Measurements from ENCODE around the gene CEND1. TPM values are rescaled to one million over a fixed set of nuclear protein-coding genes. Genes with fewer than 3 reads are reported as not detected.
A peak's percentile ranks its signal among the peaks of the same experiment; 100 is the strongest.

CEND1 gene
- total and polyA plus RNA-seq, 8 donors: 0.23 TPM; not detected in 7

DNA sequence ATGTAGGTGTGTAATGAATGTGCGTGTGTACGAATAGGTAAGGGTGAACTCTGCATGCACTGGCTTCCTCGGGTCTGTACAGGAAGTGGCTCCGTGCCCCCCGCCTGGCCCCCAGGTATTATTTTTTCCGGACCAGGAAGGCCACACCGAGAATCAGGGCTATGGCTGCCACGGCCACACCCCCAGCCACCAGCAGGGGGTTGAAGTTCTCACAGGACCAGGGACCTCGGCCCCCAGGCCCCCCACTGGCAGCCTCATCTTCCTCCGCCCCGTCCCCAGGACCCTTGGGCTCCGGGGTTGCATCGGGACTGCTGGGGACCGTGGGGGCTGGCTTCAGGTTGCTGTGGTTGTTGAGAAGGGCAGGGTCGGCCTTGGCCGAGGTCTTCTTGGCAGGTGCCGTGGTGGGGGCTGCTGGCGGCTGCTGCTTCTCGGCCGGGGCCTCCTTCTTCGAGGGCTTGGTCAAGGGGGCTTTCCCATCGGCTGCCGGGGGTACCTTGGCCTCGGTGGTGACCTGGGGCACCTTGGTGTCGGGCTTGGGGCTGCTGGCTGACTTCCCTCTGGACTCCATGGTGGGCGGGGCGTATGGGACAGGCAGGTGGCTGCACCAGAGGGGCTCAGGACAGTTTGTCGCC, 1.8 kb downstream of the CEND1 start:
- TF ChIP-seq POLR2A (IDR thresholded peaks at IDR 0.05) (no peak), EP300 (IDR thresholded peaks at IDR 0.05) (no peak), POLR2AphosphoS5 (IDR thresholded peaks at IDR 0.05) (no peak)
- TF ChIP-seq, protein P1, sequence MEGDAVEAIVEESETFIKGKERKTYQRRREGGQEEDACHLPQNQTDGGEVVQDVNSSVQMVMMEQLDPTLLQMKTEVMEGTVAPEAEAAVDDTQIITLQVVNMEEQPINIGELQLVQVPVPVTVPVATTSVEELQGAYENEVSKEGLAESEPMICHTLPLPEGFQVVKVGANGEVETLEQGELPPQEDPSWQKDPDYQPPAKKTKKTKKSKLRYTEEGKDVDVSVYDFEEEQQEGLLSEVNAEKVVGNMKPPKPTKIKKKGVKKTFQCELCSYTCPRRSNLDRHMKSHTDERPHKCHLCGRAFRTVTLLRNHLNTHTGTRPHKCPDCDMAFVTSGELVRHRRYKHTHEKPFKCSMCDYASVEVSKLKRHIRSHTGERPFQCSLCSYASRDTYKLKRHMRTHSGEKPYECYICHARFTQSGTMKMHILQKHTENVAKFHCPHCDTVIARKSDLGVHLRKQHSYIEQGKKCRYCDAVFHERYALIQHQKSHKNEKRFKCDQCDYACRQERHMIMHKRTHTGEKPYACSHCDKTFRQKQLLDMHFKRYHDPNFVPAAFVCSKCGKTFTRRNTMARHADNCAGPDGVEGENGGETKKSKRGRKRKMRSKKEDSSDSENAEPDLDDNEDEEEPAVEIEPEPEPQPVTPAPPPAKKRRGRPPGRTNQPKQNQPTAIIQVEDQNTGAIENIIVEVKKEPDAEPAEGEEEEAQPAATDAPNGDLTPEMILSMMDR (IDR thresholded peaks at IDR 0.05): no peak
- Histone ChIP-seq H3K9me3 (no peaks in the 10 kb centered on the region), H3K27ac (no peak overlapping the region), H3K36me3 (peaks cover 8 to 27% (median 22%) of the 10 kb centered on the region in 4 donors), H3K4me1 (peaks cover 13 to 22% (median 16%) of the 10 kb centered on the region in 4 donors), H3K27me3 (peaks cover 5 to 44% (median 23%) of the 10 kb centered on the region in 3 donors), H3K4me3 (no peak overlapping the region)
- no peak for DNase-seq
- intact Hi-C loops (cut with DNase I; ENCODE audit: low total_unique reads): no loop called here
- WGBS, 5 donors: 32 to 77% (median 58%) methylated on average over 7 to 28 of the region's 28 CpGs

DNA sequence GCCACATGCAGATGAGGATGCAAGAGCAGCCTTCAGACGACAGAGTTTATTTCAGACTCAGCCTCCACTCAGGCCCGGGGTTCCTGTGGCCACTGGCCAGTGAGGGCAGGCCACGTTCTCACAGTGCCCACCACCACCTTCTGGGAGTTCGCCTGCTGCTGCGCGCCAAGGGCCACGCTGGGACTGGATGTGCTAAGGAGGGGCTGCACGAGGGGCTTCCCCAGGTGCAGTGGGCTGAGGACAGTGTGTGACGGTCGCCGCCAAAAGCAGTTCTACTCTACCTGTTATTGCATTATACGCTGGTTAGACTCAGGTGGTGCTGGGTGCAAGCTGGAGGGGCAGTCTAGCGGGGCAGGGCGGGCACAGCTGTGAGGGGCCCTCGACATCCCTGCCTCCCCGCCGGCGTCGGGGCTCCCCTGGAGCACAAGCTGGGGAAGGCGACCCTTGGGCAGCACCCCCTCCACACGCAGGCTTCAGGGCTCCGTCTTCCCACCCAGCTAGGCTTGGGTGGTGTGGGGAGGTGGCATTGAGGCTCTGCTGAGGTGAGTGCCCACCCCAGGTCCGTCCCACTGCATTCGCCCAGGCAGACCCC, 2.7 kb downstream of the CEND1 start:
- Histone ChIP-seq H3K4me1 (peaks cover 18 to 30% (median 23%) of the 10 kb centered on the region in 4 donors), H3K9me3 (no peaks in the 10 kb centered on the region), H3K27me3 (peaks cover 5 to 44% (median 23%) of the 10 kb centered on the region in 3 donors), H3K27ac (no peak overlapping the region), H3K36me3 (peaks cover 5 to 17% (median 12%) of the 10 kb centered on the region in 4 donors), H3K4me3 (no peak overlapping the region)
- intact Hi-C loops (cut with DNase I; ENCODE audit: low total_unique reads): no loop called here
- DNase-seq: no peak
- no peak for TF ChIP-seq POLR2A (IDR thresholded peaks at IDR 0.05)
- TF ChIP-seq POLR2AphosphoS5 (IDR thresholded peaks at IDR 0.05): no peak
- no peak for TF ChIP-seq EP300 (IDR thresholded peaks at IDR 0.05)
- TF ChIP-seq, protein P1 (IDR thresholded peaks at IDR 0.05): no peak
- WGBS, 5 donors: 87 to 90% (median 88%) methylated on average over 10 to 24 of the region's 24 CpGs

DNA sequence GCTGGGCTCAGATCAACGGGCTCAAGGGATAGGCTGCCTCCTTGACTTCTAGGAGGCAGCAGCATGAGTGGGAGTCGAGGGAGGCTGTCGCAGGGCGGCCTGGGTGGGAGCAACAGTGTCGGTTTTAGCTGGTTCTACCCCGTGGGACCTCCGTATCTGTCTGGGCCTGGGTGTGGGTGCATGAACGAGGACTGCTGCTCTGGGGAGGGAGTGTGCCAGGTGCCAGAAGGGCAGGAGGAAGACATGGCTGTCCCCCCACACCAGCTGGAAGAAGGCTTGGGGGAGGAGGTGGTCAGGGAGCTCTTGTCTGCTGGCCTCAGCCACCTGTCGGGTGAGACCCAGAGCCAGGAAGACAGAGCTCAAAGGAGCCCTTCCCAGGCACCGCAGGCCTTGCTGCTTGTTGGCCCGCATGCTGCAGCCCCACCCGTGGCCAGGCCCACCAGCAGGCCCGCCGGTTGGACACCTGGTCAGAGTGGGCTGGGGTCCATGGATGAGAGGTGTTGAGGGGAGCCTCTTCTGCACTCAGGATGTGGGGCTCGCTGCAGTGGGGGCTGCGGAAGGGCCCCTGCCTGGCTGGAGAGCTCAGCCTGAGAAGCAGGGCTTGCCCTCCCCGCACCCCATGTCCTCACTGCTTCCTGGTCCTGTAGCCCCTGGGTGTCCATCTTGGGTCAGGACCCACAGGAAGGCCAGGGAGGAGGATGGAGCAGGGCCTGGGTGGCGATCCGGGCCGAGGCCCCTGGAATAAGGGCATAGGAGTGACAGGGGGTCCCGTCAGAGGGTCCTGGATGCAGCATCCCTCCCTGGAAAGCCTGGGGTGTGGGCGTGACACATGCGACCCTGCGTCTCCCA, 3.4 kb downstream of the CEND1 start:
- Histone ChIP-seq H3K27ac (no peak overlapping the region), H3K36me3 (peaks cover 0 to 10% (median 5%) of the 10 kb centered on the region in 4 donors), H3K27me3 (peaks cover 5 to 44% (median 23%) of the 10 kb centered on the region in 3 donors), H3K9me3 (no peaks in the 10 kb centered on the region), H3K4me1 (peaks cover 18 to 34% (median 23%) of the 10 kb centered on the region in 4 donors), H3K4me3 (no peak overlapping the region)
- WGBS, 5 donors: 81 to 86% (median 84%) methylated on average over 20 to 24 of the region's 24 CpGs
- no peak for DNase-seq
- intact Hi-C loops (cut with DNase I; ENCODE audit: low total_unique reads): no loop called here
- TF ChIP-seq POLR2A (IDR thresholded peaks at IDR 0.05) (no peak), POLR2AphosphoS5 (IDR thresholded peaks at IDR 0.05) (no peak)

DNA sequence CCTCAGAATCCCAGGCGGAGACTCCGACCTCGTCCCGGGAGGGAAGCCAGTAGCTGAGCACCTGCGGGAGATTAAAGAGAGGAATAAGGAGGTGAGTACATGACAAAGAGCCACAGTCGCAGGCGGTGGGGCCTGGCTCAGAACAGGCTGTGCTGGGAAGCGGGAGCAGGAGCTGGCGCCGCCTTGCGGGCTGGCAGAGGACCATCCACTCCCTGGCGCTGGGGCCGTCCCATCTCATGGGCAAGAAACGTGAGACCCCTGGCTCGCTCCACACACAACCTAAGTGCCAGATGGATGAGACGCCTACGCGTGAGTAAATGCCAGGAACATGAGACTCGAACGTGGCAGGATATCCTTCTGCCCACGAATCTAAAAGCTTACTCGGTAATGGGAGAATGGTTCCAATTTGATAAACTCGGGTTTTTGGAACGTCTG, 6.3 kb downstream of the CEND1 start:
- Histone ChIP-seq H3K27ac (peak overlapping the region in 3 of 5 donors; percentile 13 to 59 (median 27)), H3K4me3 (no peak overlapping the region)
- intact Hi-C loops (cut with DNase I; ENCODE audit: low total_unique reads): no loop called here

More for the DNA sequence above, 6.3 kb downstream of the CEND1 start:
- H3K4me1 ChIP-seq: peaks cover 15 to 37% (median 29%) of the 10 kb centered on the region in 4 donors
- TF ChIP-seq, protein P1 (IDR thresholded peaks at IDR 0.05): peak in 5 of 7 experiments; percentile 51 to 75 (median 66)
- TF ChIP-seq POLR2A (IDR thresholded peaks at IDR 0.05): no peak
- TF ChIP-seq POLR2AphosphoS5 (IDR thresholded peaks at IDR 0.05): peak in 2 of 3 donors; percentile 33 to 73
- TF ChIP-seq EP300 (IDR thresholded peaks at IDR 0.05): no peak
- DNase-seq: peak; percentile 89 to 92
- peaks cover 0 to 16% (median 0%) of the 10 kb centered on the region in 4 donors for H3K36me3 ChIP-seq
- WGBS, 5 donors: 14 to 30% (median 18%) methylated on average over 22 to 24 of the region's 24 CpGs
- H3K27me3 ChIP-seq: peaks cover 0 to 16% (median 7%) of the 10 kb centered on the region in 3 donors
- no peaks in the 10 kb centered on the region for H3K9me3 ChIP-seq

Data from stomach (tissue), 9 donors.